SJCRH30 (cell line): ENCODE data around the gene COG2. TPM values are rescaled to one million over a fixed set of nuclear protein-coding genes. Genes with fewer than 3 reads are reported as not detected.
"Not testable (repeated sequence)": the region's sequence is repeated elsewhere in the genome, so short reads cannot be mapped to it uniquely, and the experiment has no call there.

ENCODE experiments used
- DNase-seq, 2 experiments: peaks; one replicate each; pipeline ENCODE4 v3.0.0-alpha.2; 2015 to 2020
- H3K27ac ChIP-seq: fragments of 250-450 bp; sonication (Bioruptor Pico); 2 replicates; pipeline ENCODE4 v1.5.1; 2020; ENCODE audit warnings: mild to moderate bottlenecking, moderate library complexity
- H3K27me3 ChIP-seq: fragments of 250-450 bp; sonication (Bioruptor Pico); 2 replicates; pipeline ENCODE4 v1.5.1; 2020; ENCODE audit warnings: mild to moderate bottlenecking, moderate library complexity
- H3K36me3 ChIP-seq: fragments of 250-450 bp; sonication (Bioruptor Pico); 2 replicates; pipeline ENCODE4 v1.5.1; 2020; ENCODE audit warnings: mild to moderate bottlenecking, moderate library complexity
- H3K4me1 ChIP-seq: fragments of 250-450 bp; sonication (Bioruptor Pico); 2 replicates; pipeline ENCODE4 v1.5.1; 2020; ENCODE audit warnings: mild to moderate bottlenecking, moderate library complexity
- H3K4me3 ChIP-seq: fragments of 250-450 bp; sonication (Bioruptor Pico); 2 replicates; pipeline ENCODE4 v1.5.1; 2020; ENCODE audit warnings: mild to moderate bottlenecking, moderate library complexity
- H3K9me3 ChIP-seq: fragments of 250-450 bp; sonication (Bioruptor Pico); replicated peaks from 2 replicates; pipeline ENCODE4 v1.5.1; 2020; ENCODE audit warnings: mild to moderate bottlenecking, moderate library complexity
- total RNA-seq: library from RNA; depleted of rRNA; stranded (reverse); fragments of >200 nt; shearing (Covaris generic); gene quantifications from 2 replicates; pipeline ENCODE4 v1.2.3, GENCODE V29; 2014; rRNA removed

Gene COG2
- 42.9 and 45.0 TPM in 2 replicates for total RNA-seq

- Histone ChIP-seq H3K27ac (peak within 1 kb of the TSS; percentile 76), H3K9me3 (no peaks in the 10 kb centered on the region), H3K36me3 (no peaks in the 10 kb centered on the region), H3K27me3 (no peaks in the 10 kb centered on the region), H3K4me3 (peak within 1 kb of the TSS; percentile 88), H3K4me1 (no peaks in the 10 kb centered on the region; the same call in none of the 2 replicates)
- DNase-seq: peak; percentile 92 to 95
These were observed at the start of gene COG2 for GRCh38 chr1:230642263-230642959. COG2 (plus strand) TSS chr1:230642481; CDS start chr1:230642607, 126 bp downstream.

- Histone ChIP-seq H3K36me3 (no peaks in the 10 kb centered on the region), H3K27me3 (0 out of 2 replicates have a peak, but pooled peaks cover 3% of the 10 kb centered on the region), H3K4me1 (peaks cover 5% of the 10 kb centered on the region; the same call in 1 of the 2 replicates), H3K4me3 (no peak overlapping the region), H3K27ac (no peak overlapping the region), H3K9me3 (no peaks in the 10 kb centered on the region)
- no peak for DNase-seq
These were observed 49.4 kb upstream of the COG2 start for GRCh38 chr1:230592848-230593414.

GRCh38 chr1:230594214-230594773, 48.0 kb upstream of the COG2 start:
- peaks cover 8% of the 10 kb centered on the region; the same call in 1 of the 2 replicates for H3K9me3 ChIP-seq
- H3K4me3 ChIP-seq: no peak overlapping the region
- H3K27me3 ChIP-seq: 0 out of 2 replicates have a peak, but pooled peaks cover 3% of the 10 kb centered on the region
- no peaks in the 10 kb centered on the region for H3K36me3 ChIP-seq
- no peak overlapping the region for H3K27ac ChIP-seq
- DNase-seq: no peak
- H3K4me1 ChIP-seq: peaks cover 5% of the 10 kb centered on the region; the same call in 1 of the 2 replicates

- H3K36me3 ChIP-seq: no peaks in the 10 kb centered on the region
- no peak overlapping the region for H3K4me3 ChIP-seq
- DNase-seq: no peak
- H3K4me1 ChIP-seq: peaks cover 5% of the 10 kb centered on the region; the same call in 1 of the 2 replicates
- H3K27me3 ChIP-seq: 0 out of 2 replicates have a peak, but pooled peaks cover 3% of the 10 kb centered on the region
- no peak overlapping the region for H3K27ac ChIP-seq
- peaks cover 12% of the 10 kb centered on the region; the same call in 1 of the 2 replicates for H3K9me3 ChIP-seq
These were observed 47.1 kb upstream of the COG2 start for GRCh38 chr1:230595181-230595580.

GRCh38 chr1:230596306-230596705, 46.0 kb upstream of the COG2 start:
- peaks cover 16% of the 10 kb centered on the region; the same call in 1 of the 2 replicates for H3K9me3 ChIP-seq
- no peak overlapping the region for H3K4me3 ChIP-seq
- no peak for DNase-seq
- H3K27me3 ChIP-seq: 0 out of 2 replicates have a peak, but pooled peaks cover 3% of the 10 kb centered on the region
- no peaks in the 10 kb centered on the region for H3K36me3 ChIP-seq
- no peak overlapping the region for H3K27ac ChIP-seq
- H3K4me1 ChIP-seq: peaks cover 5% of the 10 kb centered on the region; the same call in 1 of the 2 replicates

GRCh38 chr1:230598745-230599144, 43.5 kb upstream of the COG2 start:
- H3K4me3 ChIP-seq: no peak overlapping the region
- H3K4me1 ChIP-seq: no peaks in the 10 kb centered on the region
- H3K27ac ChIP-seq: no peak overlapping the region
- H3K36me3 ChIP-seq: no peaks in the 10 kb centered on the region
- H3K27me3 ChIP-seq: 0 out of 2 replicates have a peak, but pooled peaks cover 3% of the 10 kb centered on the region
- peaks cover 16% of the 10 kb centered on the region; the same call in 1 of the 2 replicates for H3K9me3 ChIP-seq
- no peak for DNase-seq

- Histone ChIP-seq H3K27me3 (0 out of 2 replicates have a peak, but pooled peaks cover 3% of the 10 kb centered on the region), H3K4me1 (no peaks in the 10 kb centered on the region), H3K4me3 (no peak overlapping the region), H3K36me3 (no peaks in the 10 kb centered on the region), H3K27ac (no peak overlapping the region), H3K9me3 (peaks cover 16% of the 10 kb centered on the region; the same call in 1 of the 2 replicates)
- no peak for DNase-seq
These were observed 42.2 kb upstream of the COG2 start for GRCh38 chr1:230599926-230600656.

- not testable (repeated sequence) for H3K4me1 ChIP-seq, H3K27ac ChIP-seq, H3K4me3 ChIP-seq, DNase-seq, H3K27me3 ChIP-seq, H3K36me3 ChIP-seq
- peaks cover 16% of the 10 kb centered on the region; the same call in 1 of the 2 replicates for H3K9me3 ChIP-seq
These were observed 41.5 kb upstream of the COG2 start for GRCh38 chr1:230600657-230601400.

- no peak overlapping the region for H3K27ac ChIP-seq
- no peak for DNase-seq
These were observed 33.1 kb upstream of the COG2 start for GRCh38 chr1:230609208-230609607.

GRCh38 chr1:230610589-230610988, 31.7 kb upstream of the COG2 start:
- H3K4me3 ChIP-seq: no peak overlapping the region
- no peaks in the 10 kb centered on the region for H3K9me3 ChIP-seq
- H3K36me3 ChIP-seq: no peaks in the 10 kb centered on the region
- peaks cover 27% of the 10 kb centered on the region for H3K4me1 ChIP-seq
- peak in 1 of 2 experiments; percentile 36 for DNase-seq
- H3K27ac ChIP-seq: peak overlapping the region; percentile 72
- H3K27me3 ChIP-seq: no peaks in the 10 kb centered on the region

More at GRCh38 chr1:230609208-230609607, 33.1 kb upstream of the COG2 start:
- Histone ChIP-seq H3K4me1 (peaks cover 27% of the 10 kb centered on the region), H3K4me3 (no peak overlapping the region), H3K9me3 (no peaks in the 10 kb centered on the region), H3K27me3 (no peaks in the 10 kb centered on the region), H3K36me3 (no peaks in the 10 kb centered on the region)

- H3K27me3 ChIP-seq: no peaks in the 10 kb centered on the region
- no peaks in the 10 kb centered on the region for H3K36me3 ChIP-seq
- no peaks in the 10 kb centered on the region for H3K9me3 ChIP-seq
- H3K4me1 ChIP-seq: peaks cover 27% of the 10 kb centered on the region
- DNase-seq: peak; percentile 36 to 84
- no peak overlapping the region for H3K4me3 ChIP-seq
- peak overlapping the region; percentile 72 for H3K27ac ChIP-seq
These were observed 31.0 kb upstream of the COG2 start for GRCh38 chr1:230611128-230611877.

GRCh38 chr1:230611878-230612235, 30.4 kb upstream of the COG2 start:
- no peak for DNase-seq
- peaks cover 27% of the 10 kb centered on the region for H3K4me1 ChIP-seq
- no peaks in the 10 kb centered on the region for H3K27me3 ChIP-seq
- H3K9me3 ChIP-seq: no peaks in the 10 kb centered on the region
- H3K36me3 ChIP-seq: no peaks in the 10 kb centered on the region
- H3K4me3 ChIP-seq: no peak overlapping the region
- H3K27ac ChIP-seq: peak overlapping the region; percentile 72

GRCh38 chr1:230612651-230613050, 29.6 kb upstream of the COG2 start:
- no peaks in the 10 kb centered on the region for H3K9me3 ChIP-seq
- no peak overlapping the region for H3K4me3 ChIP-seq
- no peaks in the 10 kb centered on the region for H3K27me3 ChIP-seq
- no peak overlapping the region for H3K27ac ChIP-seq
- DNase-seq: no peak
- peaks cover 27% of the 10 kb centered on the region for H3K4me1 ChIP-seq
- H3K36me3 ChIP-seq: no peaks in the 10 kb centered on the region
